Measurements from ENCODE around the gene SPIRE2. TPM values are rescaled to one million over a fixed set of nuclear protein-coding genes. Genes with fewer than 3 reads are reported as not detected.
A peak's percentile ranks its signal among the peaks of the same experiment; 100 is the strongest.

Gene SPIRE2
- total RNA-seq, 1 experiment from 2014 or later = 29.6 TPM

DNA sequence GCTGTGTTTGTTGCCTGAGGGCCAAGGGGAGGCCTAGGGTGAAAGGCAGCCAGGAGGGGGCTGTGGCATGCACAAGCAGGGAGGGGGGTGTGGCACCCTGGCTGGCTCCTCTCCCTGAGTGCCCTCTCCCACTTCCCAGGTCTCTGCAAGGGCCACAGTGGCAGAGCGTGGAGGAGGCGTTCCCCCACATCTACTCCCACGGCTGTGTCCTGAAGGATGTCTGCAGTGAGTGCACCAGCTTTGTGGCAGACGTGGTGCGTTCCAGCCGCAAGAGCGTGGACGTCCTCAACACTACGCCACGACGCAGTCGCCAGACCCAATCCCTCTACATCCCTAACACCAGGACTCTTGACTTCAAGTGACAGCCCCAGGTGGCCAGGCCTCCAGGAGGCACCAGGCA is 41.6 kb downstream of the SPIRE2 start:
- no TSS peak for BruUV-seq (replicated peaks)
- H3K27me3 ChIP-seq (replicated peaks; ENCODE audit: control insufficient read depth, insufficient read depth, low read length) = no peaks in the 10 kb centered on the region
- H3K36me3 ChIP-seq (ENCODE audit: control insufficient read depth, insufficient read depth, low read length) = peaks cover 5% of the 10 kb centered on the region
- H3K4me3 ChIP-seq (ENCODE audit: low read depth, low read length) = no peak overlapping the region
- CTCF ChIA-PET = interaction anchor here (0.5 kb wide), 1 partner anchor 72 kb away, joined by 5 read pairs; no protein-coding TSS in a partner anchor
- H3K4me1 ChIP-seq = peaks cover 11% of the 10 kb centered on the region
- Mint-ChIP-seq H3K4me3 (ENCODE audit: unreplicated experiment) (peak overlapping the region; percentile 3), H3K27me3 (ENCODE audit: insufficient read depth, unreplicated experiment) (no peaks in the 10 kb centered on the region), H3K4me1 (ENCODE audit: low read depth, unreplicated experiment) (peaks cover 1% of the 10 kb centered on the region), H3K9me3 (ENCODE audit: unreplicated experiment) (no peaks in the 10 kb centered on the region), H3K36me3 (ENCODE audit: insufficient read depth, unreplicated experiment) (peaks cover 36% of the 10 kb centered on the region), H3K27ac (ENCODE audit: unreplicated experiment) (no peak overlapping the region)
- peak in 1 of 2 experiments; percentile 37 for DNase-seq
- intact Hi-C loops (cut with micrococcal nuclease; ENCODE audit: unreplicated experiment) = no loop called here
- peaks cover 18% of the 10 kb centered on the region; the same call in 1 of the 2 replicates for H3K9me3 ChIP-seq
- POLR2A ChIA-PET = no interaction called here
- TF ChIP-seq, protein P1, sequence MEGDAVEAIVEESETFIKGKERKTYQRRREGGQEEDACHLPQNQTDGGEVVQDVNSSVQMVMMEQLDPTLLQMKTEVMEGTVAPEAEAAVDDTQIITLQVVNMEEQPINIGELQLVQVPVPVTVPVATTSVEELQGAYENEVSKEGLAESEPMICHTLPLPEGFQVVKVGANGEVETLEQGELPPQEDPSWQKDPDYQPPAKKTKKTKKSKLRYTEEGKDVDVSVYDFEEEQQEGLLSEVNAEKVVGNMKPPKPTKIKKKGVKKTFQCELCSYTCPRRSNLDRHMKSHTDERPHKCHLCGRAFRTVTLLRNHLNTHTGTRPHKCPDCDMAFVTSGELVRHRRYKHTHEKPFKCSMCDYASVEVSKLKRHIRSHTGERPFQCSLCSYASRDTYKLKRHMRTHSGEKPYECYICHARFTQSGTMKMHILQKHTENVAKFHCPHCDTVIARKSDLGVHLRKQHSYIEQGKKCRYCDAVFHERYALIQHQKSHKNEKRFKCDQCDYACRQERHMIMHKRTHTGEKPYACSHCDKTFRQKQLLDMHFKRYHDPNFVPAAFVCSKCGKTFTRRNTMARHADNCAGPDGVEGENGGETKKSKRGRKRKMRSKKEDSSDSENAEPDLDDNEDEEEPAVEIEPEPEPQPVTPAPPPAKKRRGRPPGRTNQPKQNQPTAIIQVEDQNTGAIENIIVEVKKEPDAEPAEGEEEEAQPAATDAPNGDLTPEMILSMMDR (IDR thresholded peaks at IDR 0.05; ENCODE audit: insufficient read depth in 1 of 2, low read depth in 1 of 2, low read length in 1 of 2, severe bottlenecking in 1 of 2, unreplicated experiment in 1 of 2) = no peak

DNA sequence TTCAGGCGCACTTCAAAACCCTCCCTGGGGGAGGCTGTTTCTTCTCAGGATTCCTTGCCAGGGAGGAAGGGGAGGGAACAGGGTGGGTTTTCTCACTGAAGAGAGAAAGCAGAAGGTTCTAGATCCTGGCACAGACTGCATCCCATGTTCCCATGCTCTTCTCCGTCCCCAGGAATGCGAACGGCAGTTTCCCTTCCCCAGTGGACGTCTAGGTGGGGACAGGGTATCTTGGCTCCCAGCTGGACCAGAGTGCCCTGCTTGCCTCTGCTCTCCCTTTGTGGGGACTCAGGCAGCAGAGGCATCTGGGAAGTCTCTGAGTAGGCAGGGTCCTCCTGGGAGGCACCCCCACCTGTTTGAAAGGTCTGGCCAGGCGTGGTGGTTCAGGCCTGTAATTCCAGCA is 42.2 kb downstream of the SPIRE2 start:
- Mint-ChIP-seq H3K9me3 (ENCODE audit: unreplicated experiment) (no peaks in the 10 kb centered on the region), H3K4me1 (ENCODE audit: low read depth, unreplicated experiment) (peaks cover 5% of the 10 kb centered on the region), H3K36me3 (ENCODE audit: insufficient read depth, unreplicated experiment) (peaks cover 41% of the 10 kb centered on the region), H3K27me3 (ENCODE audit: insufficient read depth, unreplicated experiment) (no peaks in the 10 kb centered on the region), H3K4me3 (ENCODE audit: unreplicated experiment) (no peak overlapping the region), H3K27ac (ENCODE audit: unreplicated experiment) (no peak overlapping the region)
- ChIA-PET POLR2A (no interaction called here), CTCF (interaction anchor here (0.5 kb wide), 1 partner anchor 71 kb away, joined by 5 read pairs; no protein-coding TSS in a partner anchor)
- Histone ChIP-seq H3K4me1 (peaks cover 11% of the 10 kb centered on the region), H3K27me3 (replicated peaks; ENCODE audit: control insufficient read depth, insufficient read depth, low read length) (no peaks in the 10 kb centered on the region), H3K36me3 (ENCODE audit: control insufficient read depth, insufficient read depth, low read length) (peaks cover 5% of the 10 kb centered on the region), H3K9me3 (peaks cover 18% of the 10 kb centered on the region; the same call in 1 of the 2 replicates), H3K4me3 (ENCODE audit: low read depth, low read length) (no peak overlapping the region)
- intact Hi-C loops (cut with micrococcal nuclease; ENCODE audit: unreplicated experiment) = no loop called here
- DNase-seq = no peak
- BruUV-seq (replicated peaks) = no TSS peak
- TF ChIP-seq, protein P1 (IDR thresholded peaks at IDR 0.05; ENCODE audit: insufficient read depth in 1 of 2, low read depth in 1 of 2, low read length in 1 of 2, severe bottlenecking in 1 of 2, unreplicated experiment in 1 of 2) = no peak

DNA sequence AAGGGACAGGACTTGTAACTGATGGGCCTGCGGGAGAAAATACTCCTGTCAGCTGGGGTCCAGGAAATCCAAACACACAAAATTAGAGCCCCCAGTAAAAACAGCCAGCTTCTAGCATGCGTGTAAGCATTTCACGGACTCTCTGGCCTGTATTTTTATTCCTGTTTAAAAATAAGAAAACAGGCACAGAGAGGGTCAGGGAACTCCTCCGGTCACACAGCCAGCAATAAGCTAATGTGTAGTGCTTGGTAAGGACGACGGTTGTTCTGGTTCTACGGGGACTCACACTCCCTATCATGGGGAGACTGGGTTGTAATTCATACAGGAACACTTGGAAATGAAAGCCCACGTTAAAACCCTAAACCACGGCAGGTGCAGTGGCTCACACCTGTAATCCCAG is 43.6 kb downstream of the SPIRE2 start:
- Mint-ChIP-seq H3K36me3 (ENCODE audit: insufficient read depth, unreplicated experiment) (peaks cover 37% of the 10 kb centered on the region), H3K4me3 (ENCODE audit: unreplicated experiment) (peak overlapping the region; percentile 87), H3K9me3 (ENCODE audit: unreplicated experiment) (no peaks in the 10 kb centered on the region), H3K27me3 (ENCODE audit: insufficient read depth, unreplicated experiment) (no peaks in the 10 kb centered on the region), H3K4me1 (ENCODE audit: low read depth, unreplicated experiment) (peaks cover 7% of the 10 kb centered on the region), H3K27ac (ENCODE audit: unreplicated experiment) (no peak overlapping the region)
- ChIA-PET POLR2A (no interaction called here), CTCF (no interaction called here)
- H3K27me3 ChIP-seq (replicated peaks; ENCODE audit: control insufficient read depth, insufficient read depth, low read length) = no peaks in the 10 kb centered on the region
- DNase-seq = no peak
- no peak overlapping the region for H3K4me3 ChIP-seq (ENCODE audit: low read depth, low read length)
- TSS peak; percentile 43 for BruUV-seq (replicated peaks)
- peaks cover 11% of the 10 kb centered on the region for H3K4me1 ChIP-seq
- H3K36me3 ChIP-seq (ENCODE audit: control insufficient read depth, insufficient read depth, low read length) = peaks cover 6% of the 10 kb centered on the region
- peaks cover 18% of the 10 kb centered on the region; the same call in 1 of the 2 replicates for H3K9me3 ChIP-seq
- TF ChIP-seq, protein P1 (IDR thresholded peaks at IDR 0.05; ENCODE audit: insufficient read depth in 1 of 2, low read depth in 1 of 2, low read length in 1 of 2, severe bottlenecking in 1 of 2, unreplicated experiment in 1 of 2) = no peak
- intact Hi-C loops (cut with micrococcal nuclease; ENCODE audit: unreplicated experiment) = no loop called here

All from Caco-2 (cell line).